HG03095 (cell line): ENCODE results near the gene MIF.
A peak's percentile ranks its signal among the peaks of the same experiment; 100 is the strongest.

Source experiments
- ATAC-seq: cut with Tn5 transposase; IDR thresholded peaks from one replicate; pipeline ENCODE4 v1.9.1; 2021; ENCODE audit warnings: moderate library complexity; ENCODE audit not compliant: unreplicated experiment

The MIF gene

GRCh38 chr22:23875801-23876200 lies 18.4 kb upstream of the MIF start:
- ATAC-seq: no peak

- no peak for ATAC-seq
Measured at GRCh38 chr22:23877566-23877965, 16.6 kb upstream of the MIF start.

GRCh38 chr22:23878219-23878618 lies 16.0 kb upstream of the MIF start:
- no peak for ATAC-seq

GRCh38 chr22:23882370-23882769 lies 11.8 kb upstream of the MIF start:
- no peak for ATAC-seq

GRCh38 chr22:23883658-23884057 lies 10.5 kb upstream of the MIF start:
- ATAC-seq: no peak

GRCh38 chr22:23884140-23884539 lies 10.0 kb upstream of the MIF start:
- no peak for ATAC-seq

GRCh38 chr22:23888615-23889401 lies 5.4 kb upstream of the MIF start:
- no peak for ATAC-seq

- no peak for ATAC-seq
Measured at GRCh38 chr22:23889620-23890019, 4.6 kb upstream of the MIF start.

GRCh38 chr22:23891726-23892125 lies 2.5 kb upstream of the MIF start:
- ATAC-seq: no peak

- no peak for ATAC-seq
Measured at GRCh38 chr22:23892130-23892529, 2.1 kb upstream of the MIF start.

GRCh38 chr22:23892706-23893105 lies 1.5 kb upstream of the MIF start:
- ATAC-seq: no peak

GRCh38 chr22:23893121-23893944 lies 850 bp upstream of the MIF start:
- ATAC-seq: no peak

- peak; percentile 30 for ATAC-seq
Measured at GRCh38 chr22:23894710-23895598, 771 bp downstream of the MIF start.

- no peak for ATAC-seq
Measured at GRCh38 chr22:23895599-23896144, 1.5 kb downstream of the MIF start.

GRCh38 chr22:23896166-23896522 lies 2.0 kb downstream of the MIF start:
- ATAC-seq: no peak

GRCh38 chr22:23896523-23897186 lies 2.5 kb downstream of the MIF start:
- ATAC-seq: no peak

GRCh38 chr22:23897320-23897719 lies 3.1 kb downstream of the MIF start:
- no peak for ATAC-seq

GRCh38 chr22:23898006-23898974 lies 4.1 kb downstream of the MIF start:
- ATAC-seq: no peak

- ATAC-seq: no peak
Measured at GRCh38 chr22:23899042-23899745, 5.0 kb downstream of the MIF start.
